NCI-H1092 treated with DMSO at 0.1 percent for 48 hours (cell line): Measurements from ENCODE around the gene UBR3.
"Not testable (repeated sequence)": the region's sequence is repeated elsewhere in the genome, so short reads cannot be mapped to it uniquely, and the experiment has no call there.

Experiments
- DNase-seq: peaks from one replicate; lab custom pipeline; 2025; lab: John Stamatoyannopoulos, UW

The UBR3 gene

GRCh38 chr2:170113168-170113894 lies 286.1 kb downstream of the UBR3 start:
- DNase-seq = peak; percentile 39

- no peak for DNase-seq
Observed at GRCh38 chr2:170115501-170116229, 288.4 kb downstream of the UBR3 start.

- no peak for DNase-seq
Observed at GRCh38 chr2:170118641-170119040, 291.4 kb downstream of the UBR3 start.

- DNase-seq = not testable (repeated sequence)
Observed at GRCh38 chr2:170119326-170119725, 292.1 kb downstream of the UBR3 start.

GRCh38 chr2:170121689-170122088 lies 294.4 kb downstream of the UBR3 start:
- no peak for DNase-seq

GRCh38 chr2:170122883-170123547 lies 295.8 kb downstream of the UBR3 start:
- no peak for DNase-seq

GRCh38 chr2:170123593-170123992 lies 296.3 kb downstream of the UBR3 start:
- no peak for DNase-seq

- not testable (repeated sequence) for DNase-seq
Observed at GRCh38 chr2:170126138-170126728, 299.0 kb downstream of the UBR3 start.
